IMR-90 (cell line): ENCODE results near the gene KCNS1. TPM values are rescaled to one million over a fixed set of nuclear protein-coding genes. Genes with fewer than 3 reads are reported as not detected.

Experiments used
- ATAC-seq: fragments of 200-7000 bp; cut with Tn5 transposase; 2 replicates; pipeline ENCODE4 v1.9.1; 2020; ENCODE audit warnings: low read depth, mild to moderate bottlenecking, moderate library complexity
- BruUV-seq: library from RNA; stranded (reverse); fragments of 400-500 nt; replicated peaks from 2 replicates; lab custom pipeline; 2021; lab: Mats Ljungman, UMichigan
- CTCF ChIA-PET: fragments of 300-600 bp; formaldehyde crosslinking; extraction: SDS; loops from one replicate; lab custom pipeline; 2021; ENCODE audit warnings: antibody characterized with exemption; lab: Yijun Ruan, JAX
- POLR2A ChIA-PET: fragments of 300-600 bp; sonication (Branson Sonifier 250); formaldehyde crosslinking; loops from one replicate; lab custom pipeline; 2022; ENCODE audit warnings: antibody characterized with exemption; ENCODE audit not compliant: unreplicated experiment; lab: Charles Lee
- DNase-seq: peaks from one replicate; pipeline ENCODE4 v3.0.0; 2013
- H2AFZ ChIP-seq: replicated peaks from 2 replicates; pipeline ENCODE3; 2013; ENCODE audit warnings: low read length, mild to moderate bottlenecking; ENCODE audit not compliant: poor library complexity
- H2AK5ac ChIP-seq: 2 replicates; pipeline ENCODE4 v1.6.1; 2013; ENCODE audit warnings: low read depth, low read length, inconsistent platforms
- H2AK9ac ChIP-seq: replicated peaks from 2 replicates; pipeline ENCODE3; 2013; ENCODE audit warnings: mild to moderate bottlenecking, low read depth, low read length, moderate library complexity; ENCODE audit not compliant: poor library complexity
- H2BK120ac ChIP-seq: 2 replicates; pipeline ENCODE4 v1.6.1; 2013; ENCODE audit warnings: low read depth, low read length, inconsistent platforms
- H2BK15ac ChIP-seq: 3 replicates; pipeline ENCODE4 v1.6.1; 2013; ENCODE audit warnings: low read depth, low read length, inconsistent platforms
- H2BK20ac ChIP-seq: 2 replicates; pipeline ENCODE4 v1.6.1; 2013; ENCODE audit warnings: low read depth, mild to moderate bottlenecking, inconsistent platforms, low read length, moderate library complexity
- H2BK5ac ChIP-seq: 2 replicates; pipeline ENCODE4 v1.6.1; 2013; ENCODE audit warnings: mild to moderate bottlenecking, low read depth, low read length, inconsistent platforms; ENCODE audit not compliant: poor library complexity, severe bottlenecking
- H3K14ac ChIP-seq: replicated peaks from 2 replicates; pipeline ENCODE4 v1.6.1; 2013; ENCODE audit warnings: low read depth, low read length, inconsistent platforms
- H3K18ac ChIP-seq: 2 replicates; pipeline ENCODE4 v1.6.1; 2013; ENCODE audit warnings: low read depth, low read length, control low read depth
- H3K23ac ChIP-seq: 2 replicates; pipeline ENCODE4 v1.6.1; 2013; ENCODE audit warnings: low read depth, low read length, inconsistent platforms
- H3K27ac ChIP-seq: 2 replicates; pipeline ENCODE4 v1.5.1; 2013; ENCODE audit warnings: mild to moderate bottlenecking, control low read depth, low read length; ENCODE audit not compliant: insufficient read depth
- H3K27me3 ChIP-seq: 2 replicates; pipeline ENCODE4 v1.6.1; 2013; ENCODE audit warnings: low read length; ENCODE audit not compliant: control insufficient read depth, insufficient read depth
- H3K36me3 ChIP-seq: 2 replicates; pipeline ENCODE4 v1.6.1; 2013; ENCODE audit warnings: low read length, mixed read lengths; ENCODE audit not compliant: control insufficient read depth, insufficient read depth
- H3K4ac ChIP-seq: 2 replicates; pipeline ENCODE4 v1.6.1; 2013; ENCODE audit warnings: low read depth, low read length, inconsistent platforms
- H3K4me1 ChIP-seq: 2 replicates; pipeline ENCODE4 v1.6.1; 2013; ENCODE audit warnings: low read length, mixed read lengths; ENCODE audit not compliant: control insufficient read depth, insufficient read depth
- H3K4me2 ChIP-seq: 2 replicates; pipeline ENCODE4 v1.6.1; 2013; ENCODE audit warnings: low read depth, mild to moderate bottlenecking, control low read depth, low read length, moderate library complexity
- H3K4me3 ChIP-seq: 2 replicates; pipeline ENCODE4 v1.5.1; 2013; ENCODE audit warnings: low read depth, mild to moderate bottlenecking, control low read depth, low read length, moderate library complexity; ENCODE audit not compliant: insufficient read depth
- H3K56ac ChIP-seq: 2 replicates; pipeline ENCODE4 v1.6.1; 2013; ENCODE audit warnings: low read length, inconsistent platforms; ENCODE audit not compliant: insufficient read depth; ENCODE audit errors: extremely low read depth
- H3K79me1 ChIP-seq, 2 experiments: 2 replicates each; pipeline ENCODE4 v1.6.1; 2013; ENCODE audit warnings: low read length in 2 of 2, inconsistent platforms in 1 of 2, low read depth in 1 of 2
- H3K9ac ChIP-seq: 2 replicates; pipeline ENCODE4 v1.6.1; 2013; ENCODE audit warnings: low read depth, low read length, control low read depth
- H3K9me1 ChIP-seq: 2 replicates; pipeline ENCODE4 v1.6.1; 2013; ENCODE audit warnings: low read length, inconsistent platforms; ENCODE audit not compliant: insufficient read depth
- H3K9me3 ChIP-seq: 2 replicates; pipeline ENCODE4 v1.6.1; 2013; ENCODE audit warnings: low read length; ENCODE audit not compliant: control insufficient read depth, insufficient read depth
- H4K20me1 ChIP-seq: 2 replicates; pipeline ENCODE4 v1.6.1; 2013; ENCODE audit warnings: low read length, inconsistent platforms; ENCODE audit not compliant: insufficient read depth
- H4K5ac ChIP-seq: 2 replicates; pipeline ENCODE4 v1.6.1; 2013; ENCODE audit warnings: mild to moderate bottlenecking, low read depth, low read length, control low read depth
- H4K8ac ChIP-seq, 2 experiments: 2 replicates each; pipeline ENCODE4 v1.6.1; 2013; ENCODE audit warnings: low read depth in 2 of 2, low read length in 2 of 2, control low read depth in 1 of 2, inconsistent platforms in 1 of 2
- H4K91ac ChIP-seq: 2 replicates; pipeline ENCODE4 v1.6.1; 2013; ENCODE audit warnings: low read depth, low read length, inconsistent platforms; ENCODE audit not compliant: insufficient read depth
- CHD1 ChIP-seq: IDR thresholded peaks from 2 replicates; pipeline ENCODE4 v1.6.1; 2012; ENCODE audit warnings: low read depth, low read length, improper control_type of control experiment
- CTCF ChIP-seq: conservative IDR thresholded peaks from 2 replicates; pipeline ENCODE4 v1.5.1; 2012; ENCODE audit warnings: mild to moderate bottlenecking, low read depth, low read length, improper control_type of control experiment
- MAFK ChIP-seq: IDR thresholded peaks from 2 replicates; pipeline ENCODE4 v1.6.1; 2012; ENCODE audit warnings: low read depth, low read length, improper control_type of control experiment
- MXI1 ChIP-seq: IDR thresholded peaks from 2 replicates; pipeline ENCODE4 v1.6.1; 2012; ENCODE audit warnings: low read depth, mild to moderate bottlenecking, low read length, moderate library complexity, borderline replicate concordance
- POLR2A ChIP-seq: IDR thresholded peaks from 2 replicates; pipeline ENCODE4 v1.6.1; 2012; ENCODE audit warnings: mild to moderate bottlenecking, low read depth, low read length
- WGBS, 2 experiments: methylation state at CpG; one replicate each; pipeline versions ENCODE4 v1.1.5 to v1.1.7; 2013; ENCODE audit warnings: missing lambda C conversion rate in 2 of 2; ENCODE audit not compliant: insufficient read length in 1 of 2; ENCODE audit errors: extremely low coverage in 2 of 2; 5-methylcytosine and 5-hydroxymethylcytosine counted together
- dilution Hi-C: fragments of 300-500 bp; cut with HindIII; formaldehyde crosslinking; loops from one replicate; pipeline ENCODE4 v1.14.3; 2018; ENCODE audit warnings: low sequenced_read_pairs; ENCODE audit not compliant: unreplicated experiment
- in situ Hi-C: fragments of 300-500 bp; cut with MboI; formaldehyde crosslinking; loops from 3 replicates; pipeline ENCODE4 v1.14.3; 2019; ENCODE audit warnings: low sequenced_read_pairs, inconsistent platforms, mixed read lengths
- intact Hi-C: fragments of 100-400 bp; cut with micrococcal nuclease; formaldehyde crosslinking; loops from 2 replicates; pipeline ENCODE4 v1.10.0; 2022
- polyA plus RNA-seq, 3 experiments: library from polyadenylated mRNA; depleted of rRNA; stranded (reverse); fragments of >200 nt; gene quantifications; 2 replicates each; pipeline ENCODE4 v1.2.3, GENCODE V29; 2012; ENCODE audit warnings: low replicate concordance in 1 of 3
- total RNA-seq: library from RNA; depleted of rRNA; stranded (reverse); fragments of >200 nt; gene quantifications from 2 replicates; pipeline ENCODE4 v1.2.3, GENCODE V29; 2012
- TF ChIP-seq, protein P1 (sequence below): fragments of 150-350 bp; IDR thresholded peaks from 2 replicates; pipeline ENCODE4 v1.6.1; 2016; ENCODE audit warnings: low read depth, mild to moderate bottlenecking, low read length, moderate library complexity, borderline replicate concordance

Gene KCNS1
- total and polyA plus RNA-seq, 2 of the 4 experiments (the other 2 are of a cell fraction) = 0.54 to 0.62 TPM

DNA sequence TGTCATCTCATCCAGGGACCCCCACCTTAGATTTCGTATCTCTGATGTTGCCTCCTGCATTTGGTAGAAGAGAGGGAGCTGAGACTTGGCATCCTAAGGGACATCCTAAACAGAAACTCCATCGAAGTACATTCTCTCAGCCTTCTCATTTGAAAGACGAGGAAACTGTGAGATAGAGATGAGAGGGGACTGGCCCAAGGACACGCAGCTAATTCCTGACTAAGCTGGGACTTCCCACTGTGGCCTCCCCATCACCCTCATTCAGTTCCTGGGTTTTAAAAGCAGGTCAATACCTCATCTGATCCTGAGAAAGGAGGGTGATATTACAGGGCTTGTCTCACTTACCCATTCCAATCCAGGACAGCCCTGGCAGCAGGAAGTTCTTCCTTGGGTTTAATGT is 14.9 kb upstream of the KCNS1 start:
- no peak overlapping the region for H3K4me3 ChIP-seq
- no peaks in the 10 kb centered on the region for H3K9me1 ChIP-seq
- no peaks in the 10 kb centered on the region for H3K36me3 ChIP-seq
- no peak overlapping the region for H2AFZ ChIP-seq
- H3K27ac ChIP-seq = no peak overlapping the region
- no peaks in the 10 kb centered on the region for H3K79me1 ChIP-seq
- H2AK9ac ChIP-seq = no peak overlapping the region
- H4K91ac ChIP-seq = no peak overlapping the region
- H4K20me1 ChIP-seq = no peaks in the 10 kb centered on the region
- no peak overlapping the region for H2BK120ac ChIP-seq
- no peak overlapping the region for H2BK15ac ChIP-seq
- in situ Hi-C loops = loop anchor here (25.0 kb wide), 1 partner anchor 171 kb away; no protein-coding TSS in a partner anchor
- no peaks in the 10 kb centered on the region for H3K4me1 ChIP-seq
- H3K9ac ChIP-seq = no peak overlapping the region
- WGBS, 2 experiments = no CpG with 5 or more reads among the region's 4 CpGs
- no peak overlapping the region for H3K18ac ChIP-seq
- no peak overlapping the region for H3K4me2 ChIP-seq
- H2BK5ac ChIP-seq = no peak overlapping the region
- POLR2A ChIA-PET = no interaction called here
- H3K56ac ChIP-seq = no peak overlapping the region
- H3K23ac ChIP-seq = no peak overlapping the region
- ATAC-seq = no peak
- no peaks in the 10 kb centered on the region for H3K9me3 ChIP-seq
- dilution Hi-C loops = no loop called here
- CTCF ChIA-PET = interaction anchor here (1.2 kb wide), 1 partner anchor 105 kb away, joined by 4 read pairs; no protein-coding TSS in a partner anchor
- H3K27me3 ChIP-seq = peaks cover 35% of the 10 kb centered on the region
- TF ChIP-seq MXI1 = no peak
- TF ChIP-seq, protein P1, sequence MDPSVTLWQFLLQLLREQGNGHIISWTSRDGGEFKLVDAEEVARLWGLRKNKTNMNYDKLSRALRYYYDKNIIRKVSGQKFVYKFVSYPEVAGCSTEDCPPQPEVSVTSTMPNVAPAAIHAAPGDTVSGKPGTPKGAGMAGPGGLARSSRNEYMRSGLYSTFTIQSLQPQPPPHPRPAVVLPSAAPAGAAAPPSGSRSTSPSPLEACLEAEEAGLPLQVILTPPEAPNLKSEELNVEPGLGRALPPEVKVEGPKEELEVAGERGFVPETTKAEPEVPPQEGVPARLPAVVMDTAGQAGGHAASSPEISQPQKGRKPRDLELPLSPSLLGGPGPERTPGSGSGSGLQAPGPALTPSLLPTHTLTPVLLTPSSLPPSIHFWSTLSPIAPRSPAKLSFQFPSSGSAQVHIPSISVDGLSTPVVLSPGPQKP = no peak
- no peak for TF ChIP-seq MAFK
- no peak for TF ChIP-seq CHD1
- no peak for TF ChIP-seq POLR2A
- no peak for TF ChIP-seq CTCF
- H2AK5ac ChIP-seq = no peak overlapping the region
- H4K5ac ChIP-seq = no peak overlapping the region
- no peak overlapping the region for H3K14ac ChIP-seq
- intact Hi-C loops = no loop called here
- H2BK20ac ChIP-seq = no peak overlapping the region
- H4K8ac ChIP-seq = no peak overlapping the region
- H3K4ac ChIP-seq = no peak overlapping the region
- BruUV-seq = no TSS peak
- no peak for DNase-seq
